22Rv1 (cell line): ENCODE measurements around the gene XXYLT1.
A peak's percentile ranks its signal among the peaks of the same experiment; 100 is the strongest.

Source experiments
- H3K27ac ChIP-seq: fragments of 450-650 bp; 2 replicates; pipeline ENCODE4 v1.5.1; 2017
- CTCF ChIP-seq: fragments of 450-650 bp; IDR thresholded peaks from 2 replicates; pipeline ENCODE4 v1.5.1; 2017; ENCODE audit warnings: mild to moderate bottlenecking
- ZFX ChIP-seq: fragments of 450-650 bp; IDR thresholded peaks from 2 replicates; pipeline ENCODE4 v1.6.1; 2017; ENCODE audit warnings: antibody characterized with exemption, borderline replicate concordance

XXYLT1 gene

GRCh38 chr3:195266428-195266827 is 4.5 kb downstream of the XXYLT1 start:
- TF ChIP-seq CTCF, result no peak
- TF ChIP-seq ZFX, result no peak
- no peak overlapping the region for H3K27ac ChIP-seq

GRCh38 chr3:195265363-195265976 is 5.5 kb downstream of the XXYLT1 start:
- no peak for TF ChIP-seq CTCF
- TF ChIP-seq ZFX, result no peak
- no peak overlapping the region for H3K27ac ChIP-seq

- TF ChIP-seq CTCF (no peak), ZFX (no peak)
- H3K27ac ChIP-seq, result no peak overlapping the region
Observed at GRCh38 chr3:195263925-195264600, 6.9 kb downstream of the XXYLT1 start.

GRCh38 chr3:195263193-195263924 is 7.6 kb downstream of the XXYLT1 start:
- no peak overlapping the region for H3K27ac ChIP-seq
- TF ChIP-seq ZFX (no peak), CTCF (no peak)

GRCh38 chr3:195261925-195262324 is 9.0 kb downstream of the XXYLT1 start:
- no peak overlapping the region for H3K27ac ChIP-seq
- TF ChIP-seq CTCF, result no peak
- TF ChIP-seq ZFX, result no peak

GRCh38 chr3:195260280-195260905 is 10.6 kb downstream of the XXYLT1 start:
- H3K27ac ChIP-seq, result no peak overlapping the region
- TF ChIP-seq CTCF, result peak; percentile 67
- no peak for TF ChIP-seq ZFX
